Fibroblast of skin of right quadriceps (primary cell): ENCODE data around the gene SNRPD2.
A peak's percentile ranks its signal among the peaks of the same experiment; 100 is the strongest.

Source experiments
- DNase-seq: peaks from one replicate; pipeline ENCODE4 v3.0.0-alpha.2; 2013

The SNRPD2 gene

GRCh38 chr19:45655073-45655472 lies 36.7 kb downstream of the SNRPD2 start:
- DNase-seq = no peak

- no peak for DNase-seq
Measured at GRCh38 chr19:45653634-45654033, 38.1 kb downstream of the SNRPD2 start.

- DNase-seq = no peak
Measured at GRCh38 chr19:45650722-45651121, 41.0 kb downstream of the SNRPD2 start.

- DNase-seq = no peak
Measured at GRCh38 chr19:45646345-45646698, 45.4 kb downstream of the SNRPD2 start.

- peak; percentile 94 for DNase-seq
Measured at GRCh38 chr19:45645631-45646344, 46.0 kb downstream of the SNRPD2 start.

- no peak for DNase-seq
Measured at GRCh38 chr19:45645068-45645630, 46.6 kb downstream of the SNRPD2 start.

- no peak for DNase-seq
Measured at GRCh38 chr19:45643927-45644771, 47.6 kb downstream of the SNRPD2 start.

GRCh38 chr19:45643024-45643926 lies 48.5 kb downstream of the SNRPD2 start:
- peak; percentile 74 for DNase-seq

- peak; percentile 67 for DNase-seq
Measured at GRCh38 chr19:45641274-45642105, 50.3 kb downstream of the SNRPD2 start.

- no peak for DNase-seq
Measured at GRCh38 chr19:45640849-45641273, 50.9 kb downstream of the SNRPD2 start.

- DNase-seq = peak; percentile 35
Measured at GRCh38 chr19:45638930-45639729, 52.6 kb downstream of the SNRPD2 start, which contains the start of gene EML2. Gene EML2 (minus strand): TSS chr19:45639397. CDS start chr19:45639376, 21 bp downstream.

- DNase-seq = peak; percentile 34
Measured at GRCh38 chr19:45637890-45638667, 53.7 kb downstream of the SNRPD2 start.
